HEK293T (cell line): ENCODE measurements around the gene ADGRG1.

ENCODE experiments used
- CTBP1 ChIP-seq: fragments of 450-650 bp; IDR thresholded peaks from 2 replicates; pipeline ENCODE4 v1.6.1; 2016; ENCODE audit warnings: borderline replicate concordance
- FOXA1 ChIP-seq: fragments of 450-650 bp; IDR thresholded peaks from 2 replicates; pipeline ENCODE4 v1.6.1; 2016; ENCODE audit warnings: mild to moderate bottlenecking
- L3MBTL2 ChIP-seq: fragments of 450-650 bp; conservative IDR thresholded peaks from 2 replicates; pipeline ENCODE4 v1.6.1; 2016; ENCODE audit warnings: mild to moderate bottlenecking
- LEF1 ChIP-seq: fragments of 450-650 bp; IDR thresholded peaks from 2 replicates; pipeline ENCODE4 v1.6.1; 2017; ENCODE audit warnings: mild to moderate bottlenecking, borderline replicate concordance
- SP1 ChIP-seq: fragments of 450-650 bp; IDR thresholded peaks from 2 replicates; pipeline ENCODE4 v1.6.1; 2017
- ZNF384 ChIP-seq: fragments of 450-650 bp; IDR thresholded peaks from 2 replicates; pipeline ENCODE4 v1.6.1; 2016

DNA sequence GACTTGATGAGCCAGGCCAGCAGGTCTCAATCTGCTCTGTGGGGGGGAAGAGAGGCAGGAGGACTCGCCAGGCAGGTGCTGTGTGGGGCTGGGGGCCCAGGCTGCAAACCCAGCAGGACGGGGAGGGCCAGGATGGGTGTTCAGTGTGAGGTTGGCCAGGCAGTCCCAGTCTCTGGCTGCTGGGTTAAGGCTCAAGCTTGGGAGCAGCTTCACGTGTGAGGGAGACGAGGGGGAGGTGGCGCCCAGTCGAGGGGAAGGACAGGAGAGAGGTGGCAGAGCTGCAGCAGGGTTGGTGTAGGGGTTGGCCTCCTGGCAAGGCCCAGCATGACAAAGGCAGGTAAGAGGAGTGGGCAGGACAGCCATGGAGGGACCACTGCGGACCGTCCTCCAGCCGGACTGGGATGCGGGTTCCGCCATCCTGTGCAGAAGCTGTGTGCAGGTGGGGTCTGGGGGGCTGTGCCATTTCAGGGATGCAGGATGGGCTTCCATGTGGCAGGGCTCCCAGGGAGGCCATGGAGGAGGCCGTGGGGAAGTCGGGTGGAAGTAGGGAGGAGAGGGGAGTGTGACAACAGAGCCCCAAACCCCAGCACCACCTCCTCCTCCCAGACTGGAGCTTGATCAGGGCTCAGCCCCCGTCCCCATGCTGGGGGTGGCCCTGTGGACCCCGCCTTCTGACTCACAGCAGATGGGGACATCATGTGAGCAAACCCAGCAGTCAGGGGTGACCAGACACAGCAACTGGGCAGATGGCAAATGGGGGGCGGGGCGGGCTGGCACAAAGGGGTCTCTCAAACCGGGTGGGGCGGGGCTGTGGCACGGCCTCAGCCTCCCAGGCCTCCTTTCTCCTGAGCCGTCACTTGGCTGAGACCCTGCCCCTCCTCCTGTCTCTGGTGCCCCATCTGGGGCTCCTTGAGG lies 2.8 kb downstream of the ADGRG1 start:
- TF ChIP-seq SP1 (no peak), CTBP1 (no peak), FOXA1 (no peak), L3MBTL2 (no peak), LEF1 (no peak), ZNF384 (no peak)
